HG03439 (cell line): ENCODE results near the gene PRDM16.

ENCODE experiments used
- ATAC-seq: cut with Tn5 transposase; IDR thresholded peaks from one replicate; pipeline ENCODE4 v1.9.1; 2021; ENCODE audit warnings: mild to moderate bottlenecking, moderate library complexity; ENCODE audit not compliant: unreplicated experiment

PRDM16 gene

DNA sequence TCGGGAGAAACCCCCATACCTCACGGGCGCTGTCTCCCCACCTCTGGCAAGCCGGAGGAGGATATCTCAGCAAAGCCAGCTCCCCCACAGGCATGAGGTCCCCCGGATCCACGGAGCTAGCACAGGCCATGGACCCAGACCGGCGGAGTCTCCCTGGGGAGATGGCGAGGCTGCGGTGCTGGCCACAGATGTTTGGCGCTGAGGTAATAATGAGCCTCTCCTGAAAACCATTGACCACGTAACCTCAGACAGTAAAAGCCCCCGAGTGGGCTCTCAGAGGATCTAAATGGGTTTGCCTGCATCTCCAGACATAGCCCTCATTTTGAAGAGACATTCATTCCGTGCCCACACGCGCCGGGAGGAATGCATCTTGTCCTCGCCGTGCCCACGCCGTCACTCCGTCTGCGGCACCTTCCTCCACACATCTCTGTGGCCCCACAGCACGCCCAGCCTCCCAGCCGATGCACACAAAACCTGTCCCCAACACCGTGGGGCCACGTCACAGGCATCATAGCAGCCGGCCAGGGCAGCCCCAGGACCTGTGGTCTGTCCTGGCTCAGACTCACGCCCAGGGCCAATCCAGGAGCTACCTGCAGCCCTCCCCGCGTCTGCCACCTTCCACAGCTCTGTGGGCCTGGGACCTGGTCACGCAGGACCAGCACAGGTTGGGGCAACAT lies 150.9 kb downstream of the PRDM16 start:
- ATAC-seq = no peak

DNA sequence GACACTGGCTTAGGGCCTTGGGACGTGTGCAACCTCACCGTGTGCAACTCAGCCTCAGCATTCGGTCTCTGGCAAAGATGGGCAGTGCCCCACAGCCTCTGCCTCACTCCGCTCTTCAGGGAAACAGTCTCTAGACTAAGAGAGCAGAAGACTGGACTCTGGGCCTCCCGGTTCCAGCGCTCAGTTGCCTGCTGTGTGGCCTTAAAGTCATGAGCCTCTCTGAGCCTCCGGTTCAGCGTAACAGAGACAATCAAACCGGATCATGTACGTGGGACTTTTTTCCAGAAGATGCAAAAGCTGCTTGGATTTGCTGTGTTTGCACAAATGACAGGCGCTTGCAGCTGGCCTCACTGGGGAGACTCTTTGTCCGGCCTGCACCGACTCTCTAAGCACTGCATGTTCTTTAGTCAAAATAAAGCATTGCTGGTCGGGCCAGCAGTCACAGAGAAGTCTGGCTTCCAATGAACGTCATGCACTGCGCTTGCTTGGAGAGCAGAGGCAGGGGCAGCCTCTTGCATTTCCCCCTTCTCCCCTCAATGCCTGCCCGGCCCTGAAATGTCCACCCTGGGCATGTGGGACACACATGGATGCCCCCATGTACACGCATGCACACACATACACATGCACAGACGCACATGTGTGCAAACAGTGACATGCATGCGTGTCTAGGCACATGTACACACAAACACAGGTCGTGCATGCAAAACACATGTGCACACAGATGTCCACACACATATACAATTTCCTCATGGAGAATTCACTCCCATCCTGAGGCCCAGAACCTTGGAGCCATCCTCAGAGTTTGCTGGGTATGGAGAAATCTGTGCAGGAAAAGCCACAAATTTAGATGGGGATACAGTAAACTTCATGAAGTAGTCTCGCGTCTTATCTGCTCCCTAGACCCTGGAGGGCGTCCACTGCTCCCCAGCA lies 152.4 kb downstream of the PRDM16 start:
- no peak for ATAC-seq

DNA sequence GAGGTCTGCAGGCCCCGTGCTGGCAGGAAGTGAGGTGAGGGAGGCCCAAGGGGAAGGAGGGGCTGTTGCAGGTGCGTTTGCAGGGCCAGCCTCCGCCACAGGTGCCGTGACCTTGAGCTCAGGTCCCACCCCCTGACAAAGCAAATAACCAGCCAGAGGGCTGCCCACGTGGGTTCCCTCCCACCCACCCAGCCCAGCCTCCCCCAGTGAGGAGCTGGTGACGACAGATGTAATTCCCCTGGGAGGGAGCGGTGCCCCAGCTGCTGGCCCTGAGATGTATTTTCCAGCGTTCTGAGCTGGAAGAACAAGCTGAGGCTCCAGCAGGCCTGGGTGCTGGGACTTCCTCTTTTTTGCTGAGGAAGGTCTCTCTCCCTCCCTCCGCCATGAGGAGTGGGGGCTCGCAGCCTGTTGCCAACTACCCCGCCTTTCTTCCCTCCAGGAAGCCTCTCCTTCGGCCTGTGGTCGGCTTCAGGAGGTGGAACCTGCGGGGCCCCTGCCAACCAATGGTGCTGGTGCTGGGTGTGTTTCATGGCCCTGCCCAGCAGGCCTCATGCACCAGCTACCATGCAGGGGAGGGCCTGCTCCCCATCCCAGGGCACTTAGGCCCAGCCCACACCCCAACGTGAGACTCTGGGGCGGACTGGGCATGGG lies 153.2 kb downstream of the PRDM16 start:
- ATAC-seq = no peak

DNA sequence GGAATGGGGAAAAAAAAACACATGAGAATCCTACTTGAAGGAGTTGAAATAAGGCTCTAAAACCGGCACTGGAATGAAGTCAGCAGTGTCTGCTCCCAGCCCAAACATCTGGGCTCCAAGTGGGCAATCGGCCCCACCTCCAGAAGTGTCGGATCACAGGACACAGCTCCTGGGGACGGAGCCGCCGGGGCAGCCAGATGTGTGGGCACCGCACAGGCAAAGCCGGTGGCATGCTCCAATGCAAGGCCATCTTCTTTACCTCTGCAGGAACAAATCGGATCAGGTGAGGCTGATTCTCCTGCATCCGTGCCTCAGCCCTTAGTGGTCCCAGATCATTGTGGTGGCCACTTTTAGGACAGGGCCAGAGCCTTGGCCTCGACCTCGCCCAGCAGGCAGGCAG lies 156.7 kb downstream of the PRDM16 start:
- no peak for ATAC-seq

DNA sequence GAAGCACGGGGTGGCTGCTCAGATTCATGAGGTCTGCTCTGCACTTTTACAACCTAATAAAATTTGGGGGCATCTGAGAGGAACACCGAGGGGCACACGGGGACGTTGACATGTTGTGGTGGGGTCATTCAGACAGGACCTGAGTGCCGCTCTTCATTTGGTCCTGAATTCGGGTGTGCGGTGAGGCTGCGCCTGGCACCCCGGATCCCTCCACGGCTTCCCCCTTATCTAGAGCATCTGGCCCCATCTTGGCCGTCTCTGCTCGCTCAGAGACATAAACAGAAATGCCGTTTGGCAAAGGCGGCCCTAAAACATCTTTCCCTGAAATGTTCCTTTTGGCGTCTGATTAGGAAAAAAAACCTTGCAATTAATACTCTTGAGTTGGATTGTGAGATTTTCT lies 157.2 kb downstream of the PRDM16 start:
- no peak for ATAC-seq

DNA sequence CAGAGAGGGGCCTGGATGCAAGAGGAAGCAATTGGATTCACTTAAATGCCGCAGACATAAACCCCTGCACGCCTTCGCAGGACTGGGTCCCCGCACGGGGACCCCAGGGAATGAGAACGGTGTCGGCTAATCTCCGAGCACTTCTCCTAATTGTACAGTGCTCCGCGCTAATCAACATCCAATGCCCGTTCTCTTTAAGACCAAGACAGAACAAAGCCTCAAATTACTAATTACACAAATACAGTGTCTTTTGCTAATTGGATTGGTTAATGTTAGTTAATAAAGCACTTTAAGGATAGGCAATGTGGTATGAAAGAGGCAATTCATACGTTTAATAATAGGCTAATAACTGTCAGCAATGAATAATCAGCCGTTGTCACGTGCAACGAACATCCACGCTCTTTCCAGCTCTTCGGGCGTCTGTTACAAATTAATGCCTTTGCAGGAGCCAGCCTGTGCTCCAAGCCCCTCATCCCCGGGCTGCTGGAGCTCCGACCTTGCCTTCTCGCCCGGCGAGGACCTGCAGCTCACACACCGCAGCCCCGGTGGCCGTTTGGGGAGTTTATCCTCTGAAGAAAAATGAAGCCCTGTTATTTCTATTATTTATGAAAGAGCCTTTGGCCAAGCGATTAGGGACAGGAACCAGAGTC lies 157.8 kb downstream of the PRDM16 start:
- no peak for ATAC-seq

DNA sequence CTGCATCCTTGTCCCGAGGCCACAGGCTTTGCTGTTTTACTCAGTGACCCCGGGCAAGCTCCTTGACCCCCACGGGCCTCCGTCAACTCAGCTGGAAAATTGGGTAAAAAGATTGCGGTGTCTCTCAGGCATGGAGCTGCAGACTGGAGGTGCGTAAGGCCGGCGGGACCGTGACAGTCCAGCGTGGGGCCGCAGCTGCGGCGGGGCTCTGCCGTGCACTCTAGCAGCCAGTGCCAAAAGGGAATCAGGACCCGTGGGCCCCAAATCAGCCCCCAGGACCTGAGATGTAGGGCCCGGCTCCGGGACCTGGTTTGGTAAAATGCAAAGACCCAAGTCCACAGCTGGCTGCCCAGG lies 158.3 kb downstream of the PRDM16 start:
- ATAC-seq = no peak

DNA sequence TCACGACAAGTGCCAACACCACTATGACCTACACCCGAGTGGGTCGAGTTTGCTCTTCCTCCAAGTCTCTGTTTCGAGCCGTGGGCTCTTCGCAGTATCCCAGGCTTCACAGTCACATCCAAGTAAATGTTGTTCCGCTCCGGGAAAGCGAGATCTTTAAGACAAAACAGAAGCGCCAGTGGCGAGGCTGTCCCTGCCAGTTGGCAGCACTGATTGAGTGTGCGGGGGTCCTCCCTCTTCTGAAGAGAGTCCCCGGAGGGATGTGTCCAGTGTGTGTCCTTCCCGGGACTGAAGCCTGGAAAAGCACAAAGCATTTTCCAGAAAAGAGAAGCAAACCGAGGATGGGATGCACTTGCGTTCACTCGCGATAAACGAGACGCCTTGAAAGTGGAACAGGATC lies 158.9 kb downstream of the PRDM16 start:
- no peak for ATAC-seq

DNA sequence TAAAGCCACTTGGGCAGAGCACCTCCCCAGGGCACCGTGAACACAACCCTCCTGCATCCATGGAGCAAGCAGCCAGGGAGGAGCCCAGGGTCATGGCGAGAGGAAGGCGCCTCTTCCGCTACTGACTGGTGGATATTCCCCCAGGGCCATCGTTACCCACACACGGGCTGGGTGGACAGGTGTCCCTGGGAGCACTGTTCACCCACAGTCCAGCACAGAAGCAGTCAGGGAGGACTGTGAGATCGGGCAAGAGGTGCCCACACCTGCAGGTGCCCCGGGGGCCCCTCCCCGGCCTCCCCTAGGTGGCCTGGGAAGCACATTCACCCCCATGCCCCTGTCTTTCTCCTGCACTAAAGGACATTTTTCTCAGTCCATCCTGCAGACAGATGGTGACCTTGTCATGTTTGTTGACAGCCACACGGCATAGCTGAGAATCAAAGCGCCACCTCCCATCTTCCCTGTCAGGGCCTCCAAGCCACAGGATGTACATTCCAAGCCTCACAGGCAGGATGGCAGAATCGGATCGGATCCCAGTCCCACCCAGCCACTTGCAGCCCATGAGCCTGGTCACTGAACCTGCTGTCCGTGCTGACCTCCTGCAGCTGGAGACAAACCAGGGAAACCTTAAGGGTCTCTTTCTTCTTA lies 160.2 kb downstream of the PRDM16 start:
- ATAC-seq = no peak

DNA sequence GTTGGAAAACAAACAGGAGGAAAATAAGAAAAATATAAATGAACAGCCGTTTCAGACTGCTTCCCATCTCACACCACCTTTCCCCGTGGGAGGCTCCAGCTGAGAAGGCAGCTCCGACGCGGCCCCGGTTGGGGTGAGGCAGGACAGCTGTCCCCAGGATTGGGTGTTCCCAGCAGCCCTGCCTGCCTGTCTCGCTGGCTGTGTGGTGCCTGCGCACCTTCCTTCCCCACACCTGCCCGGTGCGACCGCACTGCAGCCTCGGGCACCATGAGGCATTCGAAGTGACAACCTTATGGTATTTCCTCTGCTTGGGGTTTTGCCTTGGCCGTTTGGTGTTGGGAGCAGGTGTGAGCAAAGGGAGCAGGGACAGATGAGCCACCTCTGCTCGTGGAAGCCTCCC lies 161.6 kb downstream of the PRDM16 start:
- ATAC-seq = no peak

DNA sequence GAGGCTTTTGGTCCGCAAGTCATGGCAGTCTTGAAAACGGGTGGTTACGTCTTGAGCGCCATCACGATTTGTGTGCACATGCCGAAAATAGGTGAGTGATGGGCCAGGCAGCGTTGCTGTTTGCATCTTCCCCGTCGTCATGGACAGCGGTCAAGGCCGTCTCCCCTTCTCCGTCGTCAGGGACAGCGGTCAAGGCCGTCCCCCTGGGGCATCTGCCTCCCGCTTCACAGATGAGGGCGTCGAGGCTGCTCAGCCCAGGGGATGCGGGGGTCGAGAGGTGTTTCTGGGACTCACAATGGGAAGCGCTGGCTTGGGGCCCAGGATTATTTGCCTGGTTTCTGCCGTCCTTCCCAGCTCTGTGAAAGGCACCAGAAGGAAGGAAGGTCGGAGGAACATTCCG lies 162.2 kb downstream of the PRDM16 start:
- ATAC-seq = no peak

DNA sequence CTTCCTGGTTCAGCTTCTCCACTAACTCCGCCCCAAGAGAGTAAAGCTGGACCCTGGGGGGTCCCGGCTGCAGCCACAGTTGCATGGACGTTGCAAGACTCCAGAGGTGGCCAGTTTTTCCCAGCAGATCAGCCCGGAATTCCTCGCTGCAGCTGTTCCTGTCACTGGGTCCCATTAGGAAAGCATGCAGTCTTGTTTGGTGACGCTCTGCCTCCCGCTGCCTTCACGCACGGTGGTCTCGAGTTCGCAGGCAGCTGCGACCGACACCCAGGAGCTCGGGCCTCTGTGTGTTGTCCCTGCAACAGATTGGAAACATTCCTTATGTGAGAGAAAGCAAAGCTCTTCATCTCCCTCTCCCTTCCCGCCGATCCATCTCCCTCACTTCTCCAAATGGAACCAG lies 162.8 kb downstream of the PRDM16 start:
- ATAC-seq = no peak

DNA sequence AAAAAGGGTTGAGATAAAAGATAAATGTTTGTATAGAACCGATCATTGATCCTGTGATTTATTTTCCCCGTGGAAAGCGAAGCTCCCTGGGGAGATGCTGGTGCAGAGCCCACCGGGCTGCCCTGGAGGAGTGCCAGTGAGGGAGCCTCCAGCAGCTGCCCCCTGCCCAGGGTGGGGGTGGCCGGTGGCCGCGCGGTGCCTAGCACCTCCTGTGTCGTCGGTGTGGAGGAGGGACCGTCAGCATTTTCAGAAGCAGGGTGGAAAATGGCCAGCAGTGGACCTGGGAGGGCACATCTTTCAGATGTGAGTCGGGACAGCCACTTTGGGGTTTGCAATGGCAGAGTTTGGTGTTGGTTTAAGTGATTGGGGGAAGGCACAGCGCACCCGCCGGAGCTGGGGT lies 164.0 kb downstream of the PRDM16 start:
- no peak for ATAC-seq

DNA sequence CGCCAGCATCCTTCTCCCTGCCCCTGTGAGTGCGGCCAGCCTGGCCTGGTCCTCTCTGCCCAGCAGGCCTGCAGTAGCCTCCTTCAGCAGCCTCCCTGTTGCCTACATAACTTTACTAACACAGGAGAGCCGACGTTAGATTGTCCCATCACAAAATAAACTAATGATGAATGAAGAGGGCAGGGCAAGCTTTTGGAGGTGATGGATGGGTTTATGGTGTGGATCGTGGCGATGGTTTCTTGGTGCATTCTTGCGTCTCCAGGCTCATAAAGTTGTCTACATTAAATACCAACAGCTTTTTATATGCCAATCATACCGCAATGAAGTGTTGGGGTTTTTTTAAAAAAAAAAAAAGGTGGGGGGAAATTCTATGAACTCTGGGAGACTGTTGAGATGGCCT lies 164.5 kb downstream of the PRDM16 start:
- no peak for ATAC-seq

DNA sequence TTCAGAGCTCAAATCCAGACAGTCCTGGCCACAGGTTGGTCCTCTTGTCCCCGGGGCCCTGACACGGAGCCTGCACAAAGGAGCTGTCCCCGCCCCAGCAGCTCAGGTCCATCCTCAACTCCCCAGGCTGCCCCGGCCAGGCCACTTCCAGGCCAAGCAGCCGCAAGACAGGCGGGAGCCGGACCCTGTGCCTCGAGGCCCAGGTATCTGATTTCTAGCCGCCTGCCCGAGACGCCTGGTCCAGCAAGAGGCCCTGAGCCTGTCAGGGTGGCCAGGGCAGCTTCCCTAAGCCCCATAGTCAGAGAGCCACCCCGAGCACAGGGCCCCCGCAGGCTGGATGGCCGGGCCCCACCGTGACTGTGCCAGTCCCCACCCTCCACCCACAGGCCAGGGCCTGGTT lies 165.3 kb downstream of the PRDM16 start:
- ATAC-seq = no peak

DNA sequence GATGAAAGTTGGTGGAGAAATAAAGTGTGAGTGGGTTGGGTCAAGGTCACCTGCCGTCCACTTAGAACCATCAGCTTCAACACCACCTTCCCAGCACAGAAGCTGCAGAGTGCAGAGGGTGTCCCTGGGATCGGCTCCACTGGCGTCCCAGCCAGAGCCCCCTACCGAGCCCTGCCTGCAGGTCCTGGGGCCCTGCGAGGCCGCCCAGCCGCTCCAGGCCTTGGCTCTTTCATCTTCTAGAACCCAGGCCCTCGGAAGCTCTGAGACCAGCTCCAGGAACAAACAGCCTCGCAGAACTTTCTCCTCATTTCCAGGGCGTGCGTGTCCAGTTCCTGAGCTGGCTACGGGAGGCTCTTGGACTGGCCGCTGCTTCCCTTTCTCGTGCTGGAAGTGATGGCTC lies 166.0 kb downstream of the PRDM16 start:
- ATAC-seq = no peak

DNA sequence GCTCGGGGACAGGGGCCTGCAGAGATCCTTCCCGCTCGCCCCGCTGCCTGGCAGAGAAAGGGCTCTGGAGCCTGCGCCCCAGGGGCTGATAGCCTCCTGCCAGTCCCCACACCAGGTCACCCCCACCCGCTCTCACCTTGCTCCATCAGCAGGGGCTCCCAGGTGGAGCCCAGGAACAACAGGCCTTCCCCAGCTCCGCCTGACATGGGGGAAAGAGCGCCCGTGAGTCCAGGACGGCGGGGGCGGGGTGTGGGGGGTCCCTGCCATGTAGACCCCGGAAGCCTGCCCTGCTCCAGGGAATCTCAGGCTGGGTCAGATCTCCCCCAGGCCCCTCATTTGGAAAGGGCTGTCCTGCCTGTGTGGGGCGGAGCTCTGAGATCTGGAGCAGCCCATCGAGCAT lies 166.5 kb downstream of the PRDM16 start:
- ATAC-seq = no peak

DNA sequence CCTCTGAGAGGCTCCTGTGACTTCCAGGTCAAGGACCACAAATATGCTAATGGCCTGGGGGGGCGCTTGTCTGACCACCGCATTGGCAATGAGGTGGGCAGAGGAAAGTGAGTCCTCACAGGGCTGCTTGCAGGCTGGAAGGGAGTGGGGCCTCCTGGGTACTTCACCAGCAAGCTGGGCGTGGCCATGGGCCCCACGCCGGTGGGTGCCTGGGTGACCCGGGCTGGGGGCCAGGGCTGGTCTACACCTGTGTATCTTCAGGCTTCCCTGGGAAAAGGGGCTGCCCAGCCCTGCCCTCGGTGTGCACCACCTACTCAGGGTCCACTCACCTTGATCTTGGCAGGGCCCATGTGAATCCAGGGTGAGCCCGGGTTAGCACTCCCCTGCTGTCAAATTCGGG lies 167.4 kb downstream of the PRDM16 start:
- ATAC-seq = no peak

DNA sequence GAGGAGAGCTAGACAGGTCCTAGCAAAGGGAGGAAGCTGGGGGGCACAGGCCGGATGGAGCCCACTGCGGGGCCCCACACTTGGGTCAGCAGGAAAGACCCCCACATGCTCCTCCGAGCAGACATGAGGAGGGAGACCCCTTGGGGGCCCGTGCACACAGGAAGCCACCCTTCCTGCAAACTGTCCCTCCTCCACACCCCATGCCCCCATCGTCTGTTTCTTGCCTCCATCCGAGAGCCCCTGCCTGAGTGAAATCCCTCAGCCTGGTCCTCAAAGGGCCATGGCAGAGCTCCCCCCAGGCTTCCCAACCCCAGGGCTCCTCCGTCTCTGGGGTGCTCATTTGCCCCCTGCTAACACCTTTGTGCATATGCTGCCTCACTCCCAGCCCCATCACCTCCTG lies 168.0 kb downstream of the PRDM16 start:
- no peak for ATAC-seq

DNA sequence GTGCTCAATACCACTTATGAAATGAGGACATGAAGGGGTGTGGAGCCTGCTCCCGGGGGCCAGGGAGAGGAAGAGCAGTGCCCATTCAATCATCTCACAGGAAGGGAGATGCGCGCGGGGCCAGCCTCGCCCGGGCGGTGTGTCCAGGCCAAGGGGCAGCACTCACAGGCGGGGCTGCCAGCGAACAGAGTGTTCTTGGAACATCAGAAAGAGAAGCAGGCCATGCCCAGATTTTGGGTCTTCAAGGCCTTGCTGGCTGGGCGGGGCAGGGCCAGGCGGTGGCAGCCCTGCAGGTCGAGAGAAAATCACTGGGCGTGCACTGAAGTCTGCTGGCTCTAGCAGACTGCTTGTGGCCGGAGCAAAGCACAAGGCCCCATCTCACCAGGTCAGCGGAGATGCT lies 168.6 kb downstream of the PRDM16 start:
- ATAC-seq = no peak
